Measurements from ENCODE around the gene DOK6. TPM values are rescaled to one million over a fixed set of nuclear protein-coding genes. Genes with fewer than 3 reads are reported as not detected.

The DOK6 gene
- total and polyA plus RNA-seq, 10 of the 15 experiments (the other 5 are each of a cell fraction or from before 2014, with no cell fraction given) = 0.01 to 0.09 (median 0.04) TPM; not detected in 4

DNA sequence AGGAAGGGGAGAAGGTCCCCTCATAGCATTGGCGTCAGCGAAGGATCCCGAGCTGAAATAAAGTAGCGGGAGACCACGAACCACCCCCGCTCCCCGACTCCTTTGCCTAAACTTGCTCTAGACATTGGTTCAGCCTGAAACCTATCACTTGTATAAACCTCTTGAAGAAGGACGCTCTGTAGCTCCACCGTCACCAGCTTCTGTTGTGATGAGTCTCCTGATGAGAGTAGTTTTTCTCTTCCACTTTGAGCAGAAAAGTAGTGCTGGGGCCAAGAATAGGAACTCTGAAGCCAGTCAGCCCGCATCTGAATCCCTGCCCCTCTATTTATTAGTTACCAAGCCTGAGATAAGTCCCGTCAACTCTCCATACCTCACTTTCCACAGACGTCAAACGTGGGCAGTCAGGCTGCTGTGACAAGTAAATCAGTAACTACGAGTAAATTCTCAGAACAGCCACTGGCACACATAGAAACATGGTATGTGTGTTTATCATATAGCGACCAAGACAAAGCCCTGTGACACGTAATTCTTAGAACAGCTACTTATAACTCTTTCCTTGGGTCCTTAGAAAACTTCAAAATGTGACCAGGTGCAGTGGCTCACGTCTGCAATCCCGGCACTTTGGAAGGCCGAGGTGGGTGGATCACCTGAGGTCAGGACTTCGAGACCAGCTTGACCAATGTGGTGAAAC, 485.3 kb downstream of the DOK6 start (continued):
- no peak for TF ChIP-seq USF2 (IDR thresholded peaks at IDR 0.05; ENCODE audit: borderline replicate concordance, low read depth, low read length)
- TF ChIP-seq NBN (IDR thresholded peaks at IDR 0.05) = peak; percentile 60; the same call in 1 of the 2 replicates
- no peak for TF ChIP-seq YY1 (IDR thresholded peaks at IDR 0.05; ENCODE audit: low read depth, low read length)
- TF ChIP-seq MXI1 (IDR thresholded peaks at IDR 0.05; ENCODE audit: low read depth, low read length) = no peak
- no peak for TF ChIP-seq RAD21 (IDR thresholded peaks at IDR 0.05; ENCODE audit: insufficient read depth, low read depth, low read length)
- TF ChIP-seq SREBF1 (IDR thresholded peaks at IDR 0.05; ENCODE audit: low read length) = no peak
- TF ChIP-seq, protein P1, sequence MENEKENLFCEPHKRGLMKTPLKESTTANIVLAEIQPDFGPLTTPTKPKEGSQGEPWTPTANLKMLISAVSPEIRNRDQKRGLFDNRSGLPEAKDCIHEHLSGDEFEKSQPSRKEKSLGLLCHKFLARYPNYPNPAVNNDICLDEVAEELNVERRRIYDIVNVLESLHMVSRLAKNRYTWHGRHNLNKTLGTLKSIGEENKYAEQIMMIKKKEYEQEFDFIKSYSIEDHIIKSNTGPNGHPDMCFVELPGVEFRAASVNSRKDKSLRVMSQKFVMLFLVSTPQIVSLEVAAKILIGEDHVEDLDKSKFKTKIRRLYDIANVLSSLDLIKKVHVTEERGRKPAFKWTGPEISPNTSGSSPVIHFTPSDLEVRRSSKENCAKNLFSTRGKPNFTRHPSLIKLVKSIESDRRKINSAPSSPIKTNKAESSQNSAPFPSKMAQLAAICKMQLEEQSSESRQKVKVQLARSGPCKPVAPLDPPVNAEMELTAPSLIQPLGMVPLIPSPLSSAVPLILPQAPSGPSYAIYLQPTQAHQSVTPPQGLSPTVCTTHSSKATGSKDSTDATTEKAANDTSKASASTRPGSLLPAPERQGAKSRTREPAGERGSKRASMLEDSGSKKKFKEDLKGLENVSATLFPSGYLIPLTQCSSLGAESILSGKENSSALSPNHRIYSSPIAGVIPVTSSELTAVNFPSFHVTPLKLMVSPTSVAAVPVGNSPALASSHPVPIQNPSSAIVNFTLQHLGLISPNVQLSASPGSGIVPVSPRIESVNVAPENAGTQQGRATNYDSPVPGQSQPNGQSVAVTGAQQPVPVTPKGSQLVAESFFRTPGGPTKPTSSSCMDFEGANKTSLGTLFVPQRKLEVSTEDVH (IDR thresholded peaks at IDR 0.05; ENCODE audit: low read depth, partially characterized antibody) = peak; percentile 48
- TF ChIP-seq NFYA (IDR thresholded peaks at IDR 0.05; ENCODE audit: borderline replicate concordance, low read depth, low read length) = no peak
- no peak for TF ChIP-seq CBX3 (IDR thresholded peaks at IDR 0.05; ENCODE audit: borderline replicate concordance, low read depth)
- TF ChIP-seq PAX5 (IDR thresholded peaks at IDR 0.05; ENCODE audit: borderline replicate concordance, low read depth, low read length) = 0 out of 2 replicates have a peak, but pooled peaks have one; percentile 30
- TF ChIP-seq KAT2A (conservative IDR thresholded peaks at IDR 0.05; ENCODE audit: control insufficient read depth, low read depth, low read length) = no peak
- peak in 1 of 2 experiments; percentile 85; a peak in 3 of 4 replicates for TF ChIP-seq BHLHE40 (IDR thresholded peaks at IDR 0.05; ENCODE audit: borderline replicate concordance in 1 of 2, low read depth in 2 of 2, low read length in 1 of 2)
- no peak for TF ChIP-seq FOXK2 (IDR thresholded peaks at IDR 0.05)
- TF ChIP-seq EP300 (IDR thresholded peaks at IDR 0.05; ENCODE audit: borderline replicate concordance in 1 of 2, control insufficient read depth in 1 of 2, low read depth in 2 of 2, low read length in 2 of 2) = peak; percentile 97 to 98
- TF ChIP-seq NFIC (IDR thresholded peaks at IDR 0.05; ENCODE audit: low read depth, low read length) = no peak
- TF ChIP-seq MEF2B (IDR thresholded peaks at IDR 0.05; ENCODE audit: partially characterized antibody, poor library complexity, severe bottlenecking) = peak; percentile 64
- TF ChIP-seq PKNOX1 (IDR thresholded peaks at IDR 0.05) = peak; percentile 61
- TF ChIP-seq RCOR1 (conservative IDR thresholded peaks at IDR 0.05; ENCODE audit: low read depth, low read length) = no peak
- TF ChIP-seq BCL11A (IDR thresholded peaks at IDR 0.05; ENCODE audit: low read depth, low read length) = peak; percentile 53; the same call in 1 of the 2 replicates
- no peak for TF ChIP-seq EED (IDR thresholded peaks at IDR 0.05; ENCODE audit: low read depth)
- peak; percentile 94 for TF ChIP-seq IKZF1 (conservative IDR thresholded peaks at IDR 0.05)
- peak; percentile 82 for TF ChIP-seq ATF7 (IDR thresholded peaks at IDR 0.05; ENCODE audit: low read depth)
- no peak for TF ChIP-seq MYB (IDR thresholded peaks at IDR 0.05; ENCODE audit: borderline replicate concordance, low read depth, low read length)
- TF ChIP-seq ZNF24 (IDR thresholded peaks at IDR 0.05) = 0 out of 2 replicates have a peak, but pooled peaks have one; percentile 18
- 0 out of 2 replicates have a peak, but pooled peaks have one; percentile 21 for TF ChIP-seq RAD51 (IDR thresholded peaks at IDR 0.05)
- peak; percentile 94 for TF ChIP-seq MTA2 (IDR thresholded peaks at IDR 0.05; ENCODE audit: low read depth)
- 0 out of 2 replicates have a peak, but pooled peaks have one; percentile 19 for TF ChIP-seq ZNF217 (IDR thresholded peaks at IDR 0.05)
- no peak for TF ChIP-seq CHD1 (IDR thresholded peaks at IDR 0.05; ENCODE audit: low read depth, low read length)
